PFSK-1 (cell line): ENCODE results near the gene HCFC1.

Source experiments
- FOXP2 ChIP-seq: optimal IDR thresholded peaks from 2 replicates; pipeline ENCODE3; 2011; ENCODE audit warnings: borderline replicate concordance, control low read depth, inconsistent platforms; ENCODE audit not compliant: insufficient read depth; ENCODE audit errors: extremely low read length, extremely low read depth
- POLR2AphosphoS5 ChIP-seq: IDR thresholded peaks from 2 replicates; pipeline ENCODE4 v1.6.1; 2012; ENCODE audit warnings: low read depth, mild to moderate bottlenecking, control low read depth, low read length, moderate library complexity
- SIN3A ChIP-seq: IDR thresholded peaks from 2 replicates; pipeline ENCODE4 v1.6.1; 2012; ENCODE audit warnings: mild to moderate bottlenecking, low read length, moderate library complexity, borderline replicate concordance; ENCODE audit not compliant: insufficient read depth
- TAF1 ChIP-seq: IDR thresholded peaks from 2 replicates; pipeline ENCODE4 v1.6.1; 2012; ENCODE audit warnings: low read length, control low read depth, borderline replicate concordance; ENCODE audit not compliant: insufficient read depth
- TF ChIP-seq, protein P1 (sequence below), 2 experiments: IDR thresholded peaks; 2 replicates each; pipeline versions ENCODE4 v1.6.1 to v1.8.0; 2011 to 2012; ENCODE audit warnings: low read depth in 2 of 2, low read length in 2 of 2, control low read depth in 1 of 2, inconsistent platforms in 1 of 2, mild to moderate bottlenecking in 1 of 2, moderate library complexity in 1 of 2; ENCODE audit not compliant: insufficient read depth in 1 of 2

Gene HCFC1

DNA sequence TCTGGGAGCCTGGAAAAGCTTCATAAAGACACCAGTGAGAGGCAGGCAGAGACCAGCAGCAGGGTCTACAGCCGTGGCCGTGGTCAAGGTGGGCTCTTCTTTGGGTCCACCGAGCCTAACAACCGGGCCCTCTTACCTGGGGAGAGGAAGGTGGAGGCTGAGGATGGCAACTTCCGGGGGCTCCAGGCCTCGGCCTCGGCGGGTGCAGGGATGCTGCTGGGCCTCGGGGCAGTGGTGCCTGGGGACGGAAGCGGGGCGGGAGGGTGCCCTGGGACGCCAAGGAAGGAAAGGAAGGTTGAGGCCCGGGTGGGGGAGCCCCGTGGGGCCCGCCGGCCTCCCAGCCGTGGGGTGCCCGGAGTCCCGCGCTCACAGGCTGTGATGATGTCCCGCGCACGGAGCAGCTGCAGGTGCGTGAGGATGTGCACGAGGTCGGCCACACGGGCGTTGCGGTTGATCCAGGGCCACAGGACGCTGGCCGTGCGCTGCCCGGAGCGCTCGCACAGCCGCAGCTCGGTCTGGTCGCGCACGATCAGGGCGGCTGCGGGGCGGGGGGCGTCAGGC, 47.5 kb upstream of the HCFC1 start:
- TF ChIP-seq TAF1, result no peak
- TF ChIP-seq POLR2AphosphoS5, result no peak
- TF ChIP-seq SIN3A, result no peak
- TF ChIP-seq, protein P1, sequence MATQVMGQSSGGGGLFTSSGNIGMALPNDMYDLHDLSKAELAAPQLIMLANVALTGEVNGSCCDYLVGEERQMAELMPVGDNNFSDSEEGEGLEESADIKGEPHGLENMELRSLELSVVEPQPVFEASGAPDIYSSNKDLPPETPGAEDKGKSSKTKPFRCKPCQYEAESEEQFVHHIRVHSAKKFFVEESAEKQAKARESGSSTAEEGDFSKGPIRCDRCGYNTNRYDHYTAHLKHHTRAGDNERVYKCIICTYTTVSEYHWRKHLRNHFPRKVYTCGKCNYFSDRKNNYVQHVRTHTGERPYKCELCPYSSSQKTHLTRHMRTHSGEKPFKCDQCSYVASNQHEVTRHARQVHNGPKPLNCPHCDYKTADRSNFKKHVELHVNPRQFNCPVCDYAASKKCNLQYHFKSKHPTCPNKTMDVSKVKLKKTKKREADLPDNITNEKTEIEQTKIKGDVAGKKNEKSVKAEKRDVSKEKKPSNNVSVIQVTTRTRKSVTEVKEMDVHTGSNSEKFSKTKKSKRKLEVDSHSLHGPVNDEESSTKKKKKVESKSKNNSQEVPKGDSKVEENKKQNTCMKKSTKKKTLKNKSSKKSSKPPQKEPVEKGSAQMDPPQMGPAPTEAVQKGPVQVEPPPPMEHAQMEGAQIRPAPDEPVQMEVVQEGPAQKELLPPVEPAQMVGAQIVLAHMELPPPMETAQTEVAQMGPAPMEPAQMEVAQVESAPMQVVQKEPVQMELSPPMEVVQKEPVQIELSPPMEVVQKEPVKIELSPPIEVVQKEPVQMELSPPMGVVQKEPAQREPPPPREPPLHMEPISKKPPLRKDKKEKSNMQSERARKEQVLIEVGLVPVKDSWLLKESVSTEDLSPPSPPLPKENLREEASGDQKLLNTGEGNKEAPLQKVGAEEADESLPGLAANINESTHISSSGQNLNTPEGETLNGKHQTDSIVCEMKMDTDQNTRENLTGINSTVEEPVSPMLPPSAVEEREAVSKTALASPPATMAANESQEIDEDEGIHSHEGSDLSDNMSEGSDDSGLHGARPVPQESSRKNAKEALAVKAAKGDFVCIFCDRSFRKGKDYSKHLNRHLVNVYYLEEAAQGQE (IDR thresholded peaks at IDR 0.05; ENCODE audit: insufficient read depth in 1 of 2, low read depth in 2 of 2, low read length in 2 of 2), result no peak
- TF ChIP-seq FOXP2, result no peak

DNA sequence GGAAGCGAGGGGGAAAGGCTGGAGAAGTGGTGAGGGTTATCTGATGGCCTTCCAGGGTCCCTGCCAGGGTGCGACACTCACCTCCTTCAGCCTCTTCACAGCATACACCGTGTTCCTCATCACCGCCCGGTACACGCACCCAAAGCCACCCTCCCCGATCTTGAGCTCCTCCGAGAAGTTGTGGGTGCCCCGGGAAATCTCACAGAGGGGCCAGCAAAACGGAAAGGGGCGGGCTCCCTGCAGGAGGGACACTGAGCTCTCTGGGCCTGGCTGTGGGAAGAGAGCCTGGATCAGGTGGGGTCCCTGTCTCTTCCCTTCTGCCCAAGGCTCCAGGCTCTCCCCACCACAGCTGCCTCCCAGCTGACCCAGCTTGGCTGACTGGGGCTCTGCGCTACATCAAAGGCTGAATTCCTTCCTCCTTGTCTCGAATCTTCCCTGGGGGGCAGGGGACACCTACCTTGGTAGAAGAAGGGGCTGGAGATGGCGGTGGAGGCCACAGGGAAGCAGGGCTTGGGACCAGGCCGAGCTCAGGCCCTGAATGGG, 47.0 kb upstream of the HCFC1 start:
- TF ChIP-seq TAF1, result no peak
- TF ChIP-seq, protein P1 (IDR thresholded peaks at IDR 0.05; ENCODE audit: insufficient read depth in 1 of 2, low read depth in 2 of 2, low read length in 2 of 2), result no peak
- TF ChIP-seq POLR2AphosphoS5, result no peak
- TF ChIP-seq SIN3A, result no peak

DNA sequence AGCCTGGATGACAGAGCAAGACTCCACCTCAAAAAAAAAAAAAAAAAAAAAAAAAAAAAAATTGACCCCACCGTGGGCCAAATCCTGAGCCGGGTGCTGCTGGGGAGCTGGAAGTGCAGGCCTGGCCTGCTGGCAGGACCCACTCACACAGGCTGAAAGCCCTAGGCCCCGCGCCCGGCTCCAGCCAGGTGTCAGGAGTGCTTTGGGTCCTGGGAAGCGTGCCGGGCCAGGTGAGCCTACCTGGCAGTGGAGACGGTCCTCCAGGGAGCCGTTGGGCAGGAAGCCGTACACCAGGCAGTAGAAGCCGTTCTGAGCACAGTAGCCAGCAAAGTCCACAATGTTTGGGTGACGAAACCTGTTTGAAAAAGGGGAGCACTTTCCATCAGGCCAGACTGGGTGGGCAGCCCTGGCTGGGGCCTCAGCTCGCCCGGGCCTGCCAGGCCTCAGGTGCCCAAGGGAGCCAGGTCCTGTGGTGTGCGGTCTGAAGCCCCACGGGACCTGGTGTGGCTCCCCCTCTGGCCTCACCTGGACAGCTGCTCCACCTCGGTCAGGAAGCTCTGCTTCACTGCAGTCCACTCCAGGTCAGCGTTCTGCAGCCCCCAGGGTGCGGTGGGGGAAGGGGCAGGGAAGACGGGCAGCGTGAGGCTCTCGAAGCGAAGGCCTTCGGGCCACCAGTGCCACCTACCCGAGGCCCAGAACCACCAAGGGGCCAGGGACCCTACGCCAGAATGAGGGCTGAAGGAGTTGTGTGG, 46.3 kb upstream of the HCFC1 start:
- TF ChIP-seq TAF1 (no peak), SIN3A (no peak), FOXP2 (no peak), POLR2AphosphoS5 (no peak)
- TF ChIP-seq, protein P1 (IDR thresholded peaks at IDR 0.05; ENCODE audit: insufficient read depth in 1 of 2, low read depth in 2 of 2, low read length in 2 of 2), result no peak

DNA sequence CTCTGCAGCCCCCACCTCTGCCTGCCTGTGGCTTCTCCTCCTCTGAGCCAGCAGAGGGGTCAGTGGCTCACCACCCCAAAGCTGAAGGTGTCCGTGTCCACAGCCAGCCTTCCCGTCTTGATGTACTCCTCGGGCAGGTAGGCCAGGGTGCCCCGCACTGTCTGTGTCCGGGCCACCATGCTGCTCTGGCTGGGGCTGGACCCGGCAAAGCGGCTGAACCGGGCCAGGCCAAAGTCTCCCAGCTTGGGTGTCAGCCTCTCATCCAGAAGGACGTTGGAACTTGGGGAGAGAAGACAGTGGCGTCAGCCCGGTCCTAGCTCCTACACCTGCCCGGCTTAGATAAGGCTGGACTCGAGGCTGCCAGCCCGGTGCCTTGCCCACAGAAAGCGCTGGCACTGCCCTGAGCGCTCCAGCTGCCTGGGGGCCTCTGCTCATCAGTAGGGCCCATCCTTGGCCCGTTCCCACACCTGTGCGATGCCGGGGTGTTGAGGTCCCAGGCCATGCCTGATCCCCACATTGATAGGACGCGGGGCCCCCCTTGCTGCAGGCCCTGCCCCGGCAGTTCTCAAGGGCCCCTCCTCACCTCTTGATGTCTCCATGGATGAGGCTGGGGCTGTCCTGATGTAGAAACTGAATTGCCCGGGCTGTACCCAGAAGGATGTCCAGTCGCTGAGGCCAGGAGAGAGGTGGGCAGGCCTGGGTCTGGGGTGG, 44.9 kb upstream of the HCFC1 start:
- TF ChIP-seq FOXP2, result no peak
- TF ChIP-seq, protein P1 (IDR thresholded peaks at IDR 0.05; ENCODE audit: insufficient read depth in 1 of 2, low read depth in 2 of 2, low read length in 2 of 2), result no peak
- no peak for TF ChIP-seq TAF1
- no peak for TF ChIP-seq SIN3A
- no peak for TF ChIP-seq POLR2AphosphoS5
